Stimulated activated naive CD4-positive, alpha-beta T cell (primary cell): ENCODE results near the gene LMO3.
"Not testable (repeated sequence)": the region's sequence is repeated elsewhere in the genome, so short reads cannot be mapped to it uniquely, and the experiment has no call there.

Source experiments
- DNase-seq, 6 experiments: peaks; one replicate each; lab custom pipeline; 2025; lab: John Stamatoyannopoulos, UW

LMO3 gene

GRCh38 chr12:16545836-16546235 lies 60.1 kb downstream of the LMO3 start:
- no peak for DNase-seq

- DNase-seq: no peak
Observed at GRCh38 chr12:16542586-16542985, 63.4 kb downstream of the LMO3 start.

GRCh38 chr12:16537652-16538051 lies 68.3 kb downstream of the LMO3 start:
- DNase-seq: not testable (repeated sequence)

GRCh38 chr12:16531621-16532020 lies 74.3 kb downstream of the LMO3 start:
- no peak for DNase-seq

- no peak for DNase-seq
Observed at GRCh38 chr12:16530268-16530850, 75.6 kb downstream of the LMO3 start.

- no peak for DNase-seq
Observed at GRCh38 chr12:16526693-16527092, 79.3 kb downstream of the LMO3 start.

GRCh38 chr12:16524378-16524777 lies 81.6 kb downstream of the LMO3 start:
- no peak for DNase-seq

- DNase-seq: no peak
Observed at GRCh38 chr12:16523951-16524331, 82.0 kb downstream of the LMO3 start.

GRCh38 chr12:16523284-16523950 lies 82.5 kb downstream of the LMO3 start:
- no peak for DNase-seq

- no peak for DNase-seq
Observed at GRCh38 chr12:16520328-16520727, 85.6 kb downstream of the LMO3 start.

GRCh38 chr12:16515666-16516065 lies 90.3 kb downstream of the LMO3 start:
- DNase-seq: no peak

- no peak for DNase-seq
Observed at GRCh38 chr12:16513231-16513630, 92.7 kb downstream of the LMO3 start.

GRCh38 chr12:16509411-16509810 lies 96.6 kb downstream of the LMO3 start:
- no peak for DNase-seq

GRCh38 chr12:16506394-16506793 lies 99.6 kb downstream of the LMO3 start:
- DNase-seq: no peak

- no peak for DNase-seq
Observed at GRCh38 chr12:16504200-16504599, 101.8 kb downstream of the LMO3 start.

- DNase-seq: no peak
Observed at GRCh38 chr12:16499611-16500010, 106.4 kb downstream of the LMO3 start.
